K562 (cell line): ENCODE measurements around the gene ZNF865. TPM values are rescaled to one million over a fixed set of nuclear protein-coding genes. Genes with fewer than 3 reads are reported as not detected.
A peak's percentile ranks its signal among the peaks of the same experiment; 100 is the strongest.

Experiments
- CBX2 ChIP-seq: fragments of 200-600 bp; sonication (generic); IDR thresholded peaks from one replicate; pipeline ENCODE4 v1.6.1; 2012; ENCODE audit warnings: mild to moderate bottlenecking, low read length, inconsistent platforms; ENCODE audit not compliant: insufficient read depth, poor library complexity, severe bottlenecking
- CHD2 ChIP-seq: IDR thresholded peaks from 2 replicates; pipeline ENCODE4 v1.6.1; 2011; ENCODE audit warnings: low read depth, low read length
- ELF1 ChIP-seq: fragments of 200-800 bp; sonication (Bioruptor generic); IDR thresholded peaks from 2 replicates; pipeline ENCODE4 v1.6.1; 2016; ENCODE audit warnings: missing genetic modification characterization, missing compliant biosample characterization
- HDAC6 ChIP-seq: IDR thresholded peaks from 2 replicates; pipeline ENCODE4 v1.6.1; 2012; ENCODE audit warnings: low read depth, mild to moderate bottlenecking, control low read depth, inconsistent platforms, low read length, moderate library complexity
- HMG20A ChIP-seq: fragments of 450-650 bp; formaldehyde crosslinking; conservative IDR thresholded peaks from 2 replicates; pipeline ENCODE4 v1.4.0; 2020; ENCODE audit warnings: mild to moderate bottlenecking, mixed read lengths
- HMGN3 ChIP-seq: IDR thresholded peaks from 2 replicates; pipeline ENCODE4 v1.6.1; 2011; ENCODE audit warnings: borderline replicate concordance, low read depth, mild to moderate bottlenecking, mixed read lengths, low read length; ENCODE audit not compliant: insufficient read length; ENCODE audit errors: extremely low read depth
- MXI1 ChIP-seq: IDR thresholded peaks from 2 replicates; pipeline ENCODE4 v1.6.1; 2011; ENCODE audit warnings: low read depth, mild to moderate bottlenecking, improper control_type of control experiment, low read length
- NEUROD1 ChIP-seq: fragments of 150-350 bp; IDR thresholded peaks from 2 replicates; pipeline ENCODE4 v1.6.1; 2014; ENCODE audit warnings: borderline replicate concordance, low read length, low read depth; ENCODE audit not compliant: partially characterized antibody
- NFE2 ChIP-seq: IDR thresholded peaks from 2 replicates; pipeline ENCODE4 v1.6.1; 2014; ENCODE audit warnings: antibody characterized with exemption, low read depth
- RBFOX2 ChIP-seq: fragments of 200-400 bp; formaldehyde crosslinking; IDR thresholded peaks from 2 replicates; pipeline ENCODE4 v1.6.1; 2017; ENCODE audit warnings: low read depth, mild to moderate bottlenecking, low read length, moderate library complexity
- SOX6 ChIP-seq: fragments of 450-650 bp; IDR thresholded peaks from 2 replicates; pipeline ENCODE4 v1.6.1; 2014; ENCODE audit warnings: mild to moderate bottlenecking
- SPI1 ChIP-seq: IDR thresholded peaks from 2 replicates; pipeline ENCODE4 v1.6.1; 2011; ENCODE audit warnings: low read depth, low read length, control low read depth, borderline replicate concordance
- TAF9B ChIP-seq: fragments of 450-650 bp; IDR thresholded peaks from 2 replicates; pipeline ENCODE4 v1.6.1; 2018; ENCODE audit warnings: mild to moderate bottlenecking; ENCODE audit not compliant: partially characterized antibody
- ZBTB1 ChIP-seq: sonication (generic); formaldehyde crosslinking; IDR thresholded peaks from 2 replicates; pipeline ENCODE4 v1.8.1; 2023; ENCODE audit warnings: missing genetic modification reagents, low read depth, mild to moderate bottlenecking, borderline replicate concordance
- ZFX ChIP-seq: sonication (generic); formaldehyde crosslinking; IDR thresholded peaks from 2 replicates; pipeline ENCODE4 v1.8.0; 2022; ENCODE audit warnings: mild to moderate bottlenecking, missing genetic modification reagents, moderate library complexity
- ZNF175 ChIP-seq: fragments of 200-800 bp; sonication (Bioruptor generic); IDR thresholded peaks from 2 replicates; pipeline ENCODE4 v1.6.1; 2016; ENCODE audit warnings: low read depth, mild to moderate bottlenecking, missing genetic modification characterization, missing compliant biosample characterization
- ZNF41 ChIP-seq: fragments of 250-450 bp; sonication (Bioruptor Pico); conservative IDR thresholded peaks from 2 replicates; pipeline ENCODE4 v1.4.0; 2020; ENCODE audit warnings: mild to moderate bottlenecking
- ZNF431 ChIP-seq: sonication (generic); formaldehyde crosslinking; IDR thresholded peaks from 2 replicates; pipeline ENCODE4 v1.8.0; 2022; ENCODE audit warnings: mild to moderate bottlenecking, missing genetic modification reagents
- ZNF586 ChIP-seq: fragments of 450-650 bp; formaldehyde crosslinking; conservative IDR thresholded peaks from 2 replicates; pipeline ENCODE4 v1.4.0; 2020; ENCODE audit warnings: mild to moderate bottlenecking, moderate library complexity
- ZNF717 ChIP-seq: fragments of 250-450 bp; sonication (Bioruptor Pico); IDR thresholded peaks from 2 replicates; pipeline ENCODE4 v1.5.0; 2021
- polyA plus RNA-seq, 8 experiments: library from polyadenylated mRNA; depleted of rRNA in 4 of 8; stranded (reverse) in 5 of 8; unstranded in 3 of 8; fragments of >200 nt; fragmentation: Nextera tagmentation in 2 of 8; fragmentation: Illumina TruSeq in 1 of 8; extraction: Ambion mirVana in 2 of 8; extraction: Trizol in 1 of 8; gene quantifications; 2 replicates each; pipeline versions ENCODE4 v1.2.1 to v1.2.3, GENCODE V29; 2011 to 2014; ENCODE audit warnings: inconsistent platforms in 1 of 8, missing spikeins in 1 of 8
- total RNA-seq, 7 experiments: library from RNA; depleted of rRNA in 6 of 7; stranded (reverse); fragments of >200 nt in 6 of 7; fragmentation: Illumina TruSeq in 2 of 7; extraction: Trizol in 2 of 7; gene quantifications; 2 replicates each; pipeline versions ENCODE4 v1.2.1 to v1.2.3, GENCODE V29; 2011 to 2021; ENCODE audit warnings: low replicate concordance in 1 of 7
- TF ChIP-seq, protein P1 (sequence below): sonication (generic); formaldehyde crosslinking; IDR thresholded peaks from 2 replicates; pipeline ENCODE4 v1.8.0; 2022; ENCODE audit warnings: mild to moderate bottlenecking, missing genetic modification reagents
- TF ChIP-seq, protein P2 (sequence below), 2 experiments: IDR thresholded peaks; 2 replicates each; pipeline ENCODE4 v1.6.1; 2012; ENCODE audit warnings: improper control_type of control experiment in 2 of 2, low read depth in 2 of 2, low read length in 2 of 2, borderline replicate concordance in 1 of 2
- TF ChIP-seq, protein P3 (sequence below): sonication (generic); formaldehyde crosslinking; IDR thresholded peaks from 2 replicates; pipeline ENCODE4 v1.8.0; 2022; ENCODE audit warnings: mild to moderate bottlenecking, missing genetic modification reagents

The ZNF865 gene
- total and polyA plus RNA-seq, 9 of the 15 experiments (the other 6 are each of a cell fraction or from before 2014, with no cell fraction given): 0.40 to 18.8 (median 1.6) TPM; not detected in 2

GRCh38 chr19:55653651-55654322 lies 48.3 kb downstream of the ZNF865 start (continued):
- TF ChIP-seq SOX6 (peak; percentile 71), ZNF41 (CRISPR knock-in tag) (no peak), ZFX (CRISPR knock-in tag) (peak; percentile 43), ZNF586 (CRISPR knock-in tag) (no peak), ZNF175 (CRISPR knock-in tag) (no peak; the same call in 1 of the 2 replicates), HMG20A (CRISPR knock-in tag) (no peak), MXI1 (peak; percentile 94), ELF1 (peak; percentile 99), CHD2 (peak; percentile 47; the same call in 1 of the 2 replicates), NEUROD1 (peak; percentile 76), SPI1 (no peak), TAF9B (no peak), CBX2 (no peak), RBFOX2 (peak; percentile 89), HDAC6 (no peak), HMGN3 (peak; percentile 73), ZBTB1 (CRISPR knock-in tag) (no peak), ZNF431 (CRISPR knock-in tag) (peak; percentile 73), ZNF717 (CRISPR knock-in tag) (no peak), NFE2 (peak; percentile 52)
- TF ChIP-seq, protein P1, sequence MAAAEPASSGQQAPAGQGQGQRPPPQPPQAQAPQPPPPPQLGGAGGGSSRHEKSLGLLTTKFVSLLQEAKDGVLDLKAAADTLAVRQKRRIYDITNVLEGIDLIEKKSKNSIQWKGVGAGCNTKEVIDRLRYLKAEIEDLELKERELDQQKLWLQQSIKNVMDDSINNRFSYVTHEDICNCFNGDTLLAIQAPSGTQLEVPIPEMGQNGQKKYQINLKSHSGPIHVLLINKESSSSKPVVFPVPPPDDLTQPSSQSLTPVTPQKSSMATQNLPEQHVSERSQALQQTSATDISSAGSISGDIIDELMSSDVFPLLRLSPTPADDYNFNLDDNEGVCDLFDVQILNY (CRISPR knock-in tag): no peak
- TF ChIP-seq, protein P2, sequence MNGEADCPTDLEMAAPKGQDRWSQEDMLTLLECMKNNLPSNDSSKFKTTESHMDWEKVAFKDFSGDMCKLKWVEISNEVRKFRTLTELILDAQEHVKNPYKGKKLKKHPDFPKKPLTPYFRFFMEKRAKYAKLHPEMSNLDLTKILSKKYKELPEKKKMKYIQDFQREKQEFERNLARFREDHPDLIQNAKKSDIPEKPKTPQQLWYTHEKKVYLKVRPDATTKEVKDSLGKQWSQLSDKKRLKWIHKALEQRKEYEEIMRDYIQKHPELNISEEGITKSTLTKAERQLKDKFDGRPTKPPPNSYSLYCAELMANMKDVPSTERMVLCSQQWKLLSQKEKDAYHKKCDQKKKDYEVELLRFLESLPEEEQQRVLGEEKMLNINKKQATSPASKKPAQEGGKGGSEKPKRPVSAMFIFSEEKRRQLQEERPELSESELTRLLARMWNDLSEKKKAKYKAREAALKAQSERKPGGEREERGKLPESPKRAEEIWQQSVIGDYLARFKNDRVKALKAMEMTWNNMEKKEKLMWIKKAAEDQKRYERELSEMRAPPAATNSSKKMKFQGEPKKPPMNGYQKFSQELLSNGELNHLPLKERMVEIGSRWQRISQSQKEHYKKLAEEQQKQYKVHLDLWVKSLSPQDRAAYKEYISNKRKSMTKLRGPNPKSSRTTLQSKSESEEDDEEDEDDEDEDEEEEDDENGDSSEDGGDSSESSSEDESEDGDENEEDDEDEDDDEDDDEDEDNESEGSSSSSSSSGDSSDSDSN (IDR thresholded peaks at IDR 0.05; ENCODE audit: borderline replicate concordance in 1 of 2, low read depth in 2 of 2, low read length in 2 of 2): no peak
- TF ChIP-seq, protein P3, sequence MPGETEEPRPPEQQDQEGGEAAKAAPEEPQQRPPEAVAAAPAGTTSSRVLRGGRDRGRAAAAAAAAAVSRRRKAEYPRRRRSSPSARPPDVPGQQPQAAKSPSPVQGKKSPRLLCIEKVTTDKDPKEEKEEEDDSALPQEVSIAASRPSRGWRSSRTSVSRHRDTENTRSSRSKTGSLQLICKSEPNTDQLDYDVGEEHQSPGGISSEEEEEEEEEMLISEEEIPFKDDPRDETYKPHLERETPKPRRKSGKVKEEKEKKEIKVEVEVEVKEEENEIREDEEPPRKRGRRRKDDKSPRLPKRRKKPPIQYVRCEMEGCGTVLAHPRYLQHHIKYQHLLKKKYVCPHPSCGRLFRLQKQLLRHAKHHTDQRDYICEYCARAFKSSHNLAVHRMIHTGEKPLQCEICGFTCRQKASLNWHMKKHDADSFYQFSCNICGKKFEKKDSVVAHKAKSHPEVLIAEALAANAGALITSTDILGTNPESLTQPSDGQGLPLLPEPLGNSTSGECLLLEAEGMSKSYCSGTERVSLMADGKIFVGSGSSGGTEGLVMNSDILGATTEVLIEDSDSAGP (CRISPR knock-in tag): no peak
